ENCODE results near the gene ARHGEF35. TPM values are rescaled to one million over a fixed set of nuclear protein-coding genes. Genes with fewer than 3 reads are reported as not detected.

The ARHGEF35 gene
- total and polyA plus RNA-seq, 4 experiments from 2014 or later, result 2.0 to 5.2 (median 3.8) TPM

DNA sequence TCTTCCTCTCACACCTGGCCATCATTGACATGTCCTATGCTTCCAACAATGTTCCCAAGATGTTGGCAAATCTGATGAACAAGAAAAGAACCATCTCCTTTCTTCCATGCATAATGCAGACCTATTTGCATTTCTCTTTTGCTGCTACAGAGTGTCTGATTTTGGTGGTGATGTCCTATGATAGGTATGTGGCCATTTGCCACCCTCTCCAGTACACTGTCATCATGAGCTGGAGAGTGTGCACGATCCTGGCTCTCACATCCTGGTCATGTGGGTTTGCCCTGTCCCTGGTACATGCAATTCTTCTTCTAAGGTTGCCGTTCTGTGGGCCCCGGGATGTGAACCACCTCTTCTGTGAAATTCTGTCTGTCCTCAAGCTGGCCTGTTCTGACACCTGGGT lies 53.4 kb downstream of the ARHGEF35 start:
- Histone ChIP-seq H3K4me3 (ENCODE audit: low read length in 2 of 2) (no peak overlapping the region), H3K36me3 (ENCODE audit: insufficient read depth, low read length) (no peaks in the 10 kb centered on the region), H3K27ac (ENCODE audit: low read depth, low read length) (no peak overlapping the region), H3K27me3 (ENCODE audit: insufficient read depth, low read length) (no peaks in the 10 kb centered on the region), H3K4me1 (ENCODE audit: insufficient read depth, low read length) (no peaks in the 10 kb centered on the region), H3K9me3 (ENCODE audit: control insufficient read depth in 1 of 2, low read length in 2 of 2) (no peaks in the 10 kb centered on the region)
- H3K27ac Mint-ChIP-seq, result no peak overlapping the region
- POLR2A ChIA-PET (ENCODE audit: partially characterized antibody), result no interaction called here
- peaks cover 0 to 3% of the 10 kb centered on the region in 2 donors for H3K36me3 Mint-ChIP-seq
- peaks cover 1 to 3% of the 10 kb centered on the region in 2 donors for H3K27me3 Mint-ChIP-seq
- peaks cover 0 to 17% (median 6%) of the 10 kb centered on the region in 8 donors for H3K9me3 Mint-ChIP-seq
- no peaks in the 10 kb centered on the region for H3K4me1 Mint-ChIP-seq
- intact Hi-C loops (cut with micrococcal nuclease), result no loop called here
- CTCF ChIA-PET (ENCODE audit: partially characterized antibody), result no interaction called here
- DNase-seq, result no peak
- no peak overlapping the region for H3K4me3 Mint-ChIP-seq

DNA sequence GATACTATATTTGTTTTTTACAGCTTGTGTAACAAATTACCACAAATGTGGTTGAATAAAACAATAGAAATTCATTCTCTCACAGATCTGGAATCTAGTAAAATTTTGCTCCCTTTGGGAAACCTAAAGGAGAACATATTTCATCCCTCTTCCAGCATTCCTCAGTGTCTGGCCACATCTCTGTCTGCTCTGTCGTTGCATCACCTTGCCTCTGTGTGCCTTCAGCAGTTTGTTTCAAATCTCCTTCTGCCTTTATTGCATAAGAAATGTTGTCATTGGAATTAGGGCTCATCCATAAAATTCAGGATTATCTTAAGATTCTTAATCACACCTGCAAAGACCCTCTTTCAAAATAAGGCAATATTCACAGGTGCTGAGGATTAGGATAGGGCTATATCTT lies 58.1 kb downstream of the ARHGEF35 start:
- H3K27ac Mint-ChIP-seq, result no peak overlapping the region
- intact Hi-C loops (cut with micrococcal nuclease), result no loop called here
- Histone ChIP-seq H3K4me1 (ENCODE audit: insufficient read depth, low read length) (no peaks in the 10 kb centered on the region), H3K36me3 (ENCODE audit: insufficient read depth, low read length) (no peaks in the 10 kb centered on the region), H3K9me3 (ENCODE audit: control insufficient read depth in 1 of 2, low read length in 2 of 2) (no peaks in the 10 kb centered on the region), H3K4me3 (ENCODE audit: low read length in 2 of 2) (no peak overlapping the region), H3K27me3 (ENCODE audit: insufficient read depth, low read length) (no peaks in the 10 kb centered on the region), H3K27ac (ENCODE audit: low read depth, low read length) (no peak overlapping the region)
- DNase-seq, result no peak
- POLR2A ChIA-PET (ENCODE audit: partially characterized antibody), result no interaction called here
- H3K36me3 Mint-ChIP-seq, result no peaks in the 10 kb centered on the region
- H3K27me3 Mint-ChIP-seq, result no peaks in the 10 kb centered on the region
- H3K4me1 Mint-ChIP-seq, result no peaks in the 10 kb centered on the region
- no peak overlapping the region for H3K4me3 Mint-ChIP-seq
- CTCF ChIA-PET (ENCODE audit: partially characterized antibody), result no interaction called here
- no peaks in the 10 kb centered on the region for H3K9me3 Mint-ChIP-seq

Other genes starting within 250 kb of the ARHGEF35 start
- gene OR2F1, start 241.0 kb downstream of the ARHGEF35 start, total RNA-seq, result not detected
- not detected for gene OR2F1, start 241.0 kb downstream of the ARHGEF35 start, polyA plus RNA-seq
- not detected for gene OR6B1, start 195.5 kb downstream of the ARHGEF35 start, total RNA-seq
- gene OR6B1, start 195.5 kb downstream of the ARHGEF35 start, polyA plus RNA-seq, result not detected
- not detected for gene OR2A5, start 146.9 kb downstream of the ARHGEF35 start, total RNA-seq
- not detected for gene OR2A5, start 146.9 kb downstream of the ARHGEF35 start, polyA plus RNA-seq
- not detected for gene OR2A25, start 126.0 kb downstream of the ARHGEF35 start, total RNA-seq
- not detected for gene OR2A25, start 126.0 kb downstream of the ARHGEF35 start, polyA plus RNA-seq
- gene OR2A12, start 109.6 kb downstream of the ARHGEF35 start, total RNA-seq, result not detected
- not detected for gene OR2A12, start 109.6 kb downstream of the ARHGEF35 start, polyA plus RNA-seq
- gene OR2A2, start 86.2 kb downstream of the ARHGEF35 start, total RNA-seq, result not detected
- not detected for gene OR2A2, start 86.2 kb downstream of the ARHGEF35 start, polyA plus RNA-seq
- not detected for gene OR2A14, start 72.7 kb downstream of the ARHGEF35 start, total RNA-seq
- not detected for gene OR2A14, start 72.7 kb downstream of the ARHGEF35 start, polyA plus RNA-seq
- 1 to 10 TPM; 5.0 to 5.4 TPM for gene CTAGE4, start 12.4 kb downstream of the ARHGEF35 start, total RNA-seq
- gene CTAGE4, start 12.4 kb downstream of the ARHGEF35 start, polyA plus RNA-seq, result under 1 TPM in 1 of 2 donors, not detected in 1; 0.08 TPM
- not detected for gene OR2A42, start 43.8 kb upstream of the ARHGEF35 start, total RNA-seq
- gene OR2A42, start 43.8 kb upstream of the ARHGEF35 start, polyA plus RNA-seq, result not detected
- 1 to 10 TPM; 3.9 to 4.0 TPM for gene OR2A7, start 69.0 kb upstream of the ARHGEF35 start, total RNA-seq
- under 1 TPM in 1 of 2 donors, not detected in 1; 0.76 TPM for gene OR2A7, start 69.0 kb upstream of the ARHGEF35 start, polyA plus RNA-seq
- under 1 TPM in 1 of 2 experiments, not detected in 1; 0.36 TPM for gene CTAGE8, start 73.5 kb upstream of the ARHGEF35 start, total RNA-seq
- gene CTAGE8, start 73.5 kb upstream of the ARHGEF35 start, polyA plus RNA-seq, result under 1 TPM; 0.39 to 0.45 TPM
- not detected for gene OR2A1, start 116.6 kb upstream of the ARHGEF35 start, total RNA-seq
- under 1 TPM in 1 of 2 donors, not detected in 1; 0.59 TPM for gene OR2A1, start 116.6 kb upstream of the ARHGEF35 start, polyA plus RNA-seq
- 10 to 100 TPM in 1 of 2 experiments, 1 to 10 TPM in 1; 9.0 to 12.0 TPM for gene ARHGEF5, start 159.6 kb upstream of the ARHGEF35 start, total RNA-seq
- gene ARHGEF5, start 159.6 kb upstream of the ARHGEF35 start, polyA plus RNA-seq, result 1 to 10 TPM in 1 of 2 donors, not detected in 1; 3.9 TPM
- not detected for gene NOBOX, start 207.9 kb upstream of the ARHGEF35 start, total RNA-seq
- not detected for gene NOBOX, start 207.9 kb upstream of the ARHGEF35 start, polyA plus RNA-seq